ENCODE results near the gene SNAPIN.

SNAPIN gene

DNA sequence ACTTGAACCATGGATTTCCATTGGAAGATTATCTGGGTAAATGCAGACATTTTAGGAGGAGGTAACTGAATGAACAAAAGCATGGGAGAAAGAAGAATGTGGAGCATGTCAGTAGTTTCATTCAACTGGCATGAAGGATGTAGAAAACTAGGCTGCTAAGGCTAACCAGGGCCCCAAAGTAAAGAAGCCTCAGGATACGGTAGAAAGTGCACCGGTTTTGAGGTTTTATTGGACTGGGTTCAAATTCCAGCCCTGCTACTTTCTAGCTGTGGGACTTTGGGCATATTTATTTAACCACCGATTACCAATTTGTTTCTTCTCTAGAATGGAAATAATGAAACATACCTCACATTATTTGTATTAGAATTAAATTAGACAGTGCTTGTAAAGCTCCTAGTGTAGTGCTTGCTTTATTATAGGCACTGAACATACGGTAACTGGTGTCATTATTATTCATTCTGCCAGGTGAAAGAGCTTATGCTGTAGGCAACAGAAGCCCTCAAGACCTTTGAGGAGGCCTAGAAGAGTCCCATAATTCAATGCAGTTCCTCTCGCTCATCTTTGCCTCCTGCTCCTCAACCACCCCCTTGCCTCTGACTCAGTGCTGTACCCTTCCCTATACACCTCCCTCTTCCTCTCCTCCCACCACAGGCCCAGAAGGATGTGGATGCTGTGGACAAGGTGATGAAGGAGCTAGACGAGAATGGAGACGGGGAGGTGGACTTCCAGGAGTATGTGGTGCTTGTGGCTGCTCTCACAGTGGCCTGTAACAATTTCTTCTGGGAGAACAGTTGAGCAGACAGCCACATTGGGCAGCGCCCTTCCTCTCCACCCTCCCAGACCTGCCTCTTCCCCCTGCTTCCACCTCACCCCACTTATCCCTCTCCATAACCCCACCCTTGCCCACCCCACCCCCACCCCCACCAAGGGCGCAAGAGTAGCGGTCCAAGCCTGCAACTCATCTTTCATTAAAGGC lies 27.2 kb upstream of the SNAPIN start:
- TF ChIP-seq, protein P1, sequence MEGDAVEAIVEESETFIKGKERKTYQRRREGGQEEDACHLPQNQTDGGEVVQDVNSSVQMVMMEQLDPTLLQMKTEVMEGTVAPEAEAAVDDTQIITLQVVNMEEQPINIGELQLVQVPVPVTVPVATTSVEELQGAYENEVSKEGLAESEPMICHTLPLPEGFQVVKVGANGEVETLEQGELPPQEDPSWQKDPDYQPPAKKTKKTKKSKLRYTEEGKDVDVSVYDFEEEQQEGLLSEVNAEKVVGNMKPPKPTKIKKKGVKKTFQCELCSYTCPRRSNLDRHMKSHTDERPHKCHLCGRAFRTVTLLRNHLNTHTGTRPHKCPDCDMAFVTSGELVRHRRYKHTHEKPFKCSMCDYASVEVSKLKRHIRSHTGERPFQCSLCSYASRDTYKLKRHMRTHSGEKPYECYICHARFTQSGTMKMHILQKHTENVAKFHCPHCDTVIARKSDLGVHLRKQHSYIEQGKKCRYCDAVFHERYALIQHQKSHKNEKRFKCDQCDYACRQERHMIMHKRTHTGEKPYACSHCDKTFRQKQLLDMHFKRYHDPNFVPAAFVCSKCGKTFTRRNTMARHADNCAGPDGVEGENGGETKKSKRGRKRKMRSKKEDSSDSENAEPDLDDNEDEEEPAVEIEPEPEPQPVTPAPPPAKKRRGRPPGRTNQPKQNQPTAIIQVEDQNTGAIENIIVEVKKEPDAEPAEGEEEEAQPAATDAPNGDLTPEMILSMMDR (IDR thresholded peaks at IDR 0.05; ENCODE audit: low read depth, low read length) = no peak
- no peak for DNase-seq (ENCODE audit: extremely low read depth, low read depth)

DNA sequence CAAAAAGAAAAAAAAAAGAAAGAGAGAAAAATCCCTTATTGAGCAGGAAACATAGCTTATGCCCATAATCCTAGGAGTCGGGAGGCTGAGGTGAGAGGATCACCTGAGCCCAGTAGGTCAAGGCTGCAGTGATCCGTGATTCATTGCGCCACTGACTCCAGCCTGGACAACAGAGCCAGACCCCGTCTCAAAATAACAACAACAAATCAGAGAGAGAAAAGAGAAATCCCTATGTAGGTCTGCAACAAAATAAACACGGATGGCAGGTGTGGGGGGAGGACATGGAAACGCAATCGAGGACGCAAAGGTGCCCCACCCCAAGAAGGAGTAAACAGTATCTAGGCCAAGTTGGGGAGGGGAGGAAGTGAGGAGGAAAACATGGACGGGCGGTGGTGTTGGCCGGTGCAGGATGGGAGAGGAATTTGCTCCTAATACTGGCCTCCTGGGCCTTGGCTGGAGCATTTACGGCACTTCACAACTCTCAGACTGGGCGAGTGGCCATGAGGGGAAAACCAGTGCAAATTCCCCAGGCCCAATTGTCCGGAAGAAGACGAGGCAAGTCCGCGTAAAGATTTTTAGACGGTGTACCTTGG lies 25.2 kb upstream of the SNAPIN start:
- no peak for DNase-seq (ENCODE audit: extremely low read depth, low read depth)
- TF ChIP-seq, protein P1 (IDR thresholded peaks at IDR 0.05; ENCODE audit: low read depth, low read length) = no peak

DNA sequence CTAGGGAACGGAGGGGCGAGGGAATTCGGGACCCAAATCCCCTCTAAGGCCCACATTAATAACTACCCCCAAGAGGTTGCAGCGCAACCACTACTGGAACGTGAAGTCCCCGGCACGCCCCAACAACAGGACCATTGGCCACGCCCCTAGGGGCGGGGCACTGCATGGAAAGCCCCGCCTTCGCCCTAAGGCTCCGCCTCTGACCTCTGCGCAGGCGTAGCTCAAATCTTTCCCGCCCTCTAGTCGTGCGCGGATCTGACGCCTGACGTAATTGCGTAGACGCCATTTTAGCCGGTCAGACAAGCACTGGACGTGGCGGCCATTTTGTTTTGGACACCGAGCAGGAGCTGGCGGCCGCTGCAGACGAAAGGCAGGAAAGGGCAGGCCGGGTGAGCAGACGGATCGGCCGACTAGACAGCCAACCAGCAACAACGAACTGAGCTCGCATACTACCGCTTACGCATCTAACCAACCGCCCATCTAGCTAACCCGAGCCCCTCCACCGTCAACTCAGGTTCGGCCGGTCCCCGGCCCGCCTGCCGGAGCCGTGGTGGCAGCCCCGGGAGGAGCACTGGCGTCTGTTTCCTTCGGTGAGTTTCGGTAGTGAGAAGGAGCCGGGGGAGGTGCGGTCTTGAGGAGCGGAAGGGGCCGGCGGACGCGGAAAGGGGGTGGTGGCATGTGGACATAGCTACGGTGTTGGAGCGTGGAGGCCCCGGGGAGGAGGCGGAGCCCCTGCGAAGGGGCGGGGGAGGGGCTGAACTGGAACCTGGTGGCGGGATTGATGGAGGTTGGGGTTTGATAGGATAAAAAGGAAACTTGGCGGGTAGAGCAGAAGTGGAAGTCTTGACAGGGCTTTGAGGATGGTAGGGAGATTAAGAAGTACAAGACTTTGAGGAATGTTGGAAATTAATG lies 24.5 kb upstream of the SNAPIN start, which contains the start of gene CHTOP:
CHTOP (plus strand) TSS at position 313 of the 912 bp plus-strand sequence. CDS start 2,523 bp downstream, outside the sequence.
- TF ChIP-seq, protein P1 (IDR thresholded peaks at IDR 0.05; ENCODE audit: low read depth, low read length) = no peak
- DNase-seq (ENCODE audit: extremely low read depth, low read depth) = peak; percentile 97

DNA sequence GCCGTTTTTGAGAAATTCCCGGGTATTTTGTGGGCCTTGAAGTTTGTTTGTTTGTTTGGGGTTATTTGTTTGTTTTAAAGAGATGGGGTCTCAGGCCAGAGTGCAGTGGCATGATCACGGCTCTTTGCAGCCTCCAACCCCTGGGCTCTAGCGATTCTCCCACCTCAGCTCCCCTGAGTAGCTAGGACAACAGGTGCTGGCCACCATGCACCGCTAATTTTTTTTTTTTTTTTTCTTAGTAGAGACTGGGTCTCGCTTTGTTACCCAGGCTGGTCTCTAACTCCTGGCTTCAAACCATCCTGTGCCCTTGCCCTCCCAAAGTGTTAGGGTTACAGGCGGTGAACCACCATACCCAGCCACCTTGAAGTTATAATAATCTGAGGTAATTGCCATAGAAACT lies 22.6 kb upstream of the SNAPIN start:
- no peak for DNase-seq (ENCODE audit: extremely low read depth, low read depth)
- TF ChIP-seq, protein P1 (IDR thresholded peaks at IDR 0.05; ENCODE audit: low read depth, low read length) = no peak

DNA sequence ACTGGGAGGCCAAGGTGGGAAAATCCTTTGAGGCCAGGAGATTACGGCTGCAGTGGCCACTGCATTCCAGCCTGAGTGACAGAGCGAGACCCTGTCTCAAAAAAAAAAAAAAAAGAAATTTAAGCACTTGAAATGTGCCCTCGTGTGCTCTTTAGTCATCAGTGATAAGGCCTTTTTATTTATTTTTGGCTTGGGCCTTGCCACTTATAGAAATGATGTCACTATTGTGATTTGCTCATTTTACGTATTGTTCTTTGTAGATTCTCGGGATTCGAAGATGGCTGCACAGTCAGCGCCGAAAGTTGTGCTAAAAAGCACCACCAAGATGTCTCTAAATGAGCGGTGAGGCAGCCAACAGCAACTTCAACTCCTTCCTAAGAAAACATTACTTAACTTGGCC lies 22.2 kb upstream of the SNAPIN start:
- no peak for DNase-seq (ENCODE audit: extremely low read depth, low read depth)
- TF ChIP-seq, protein P1 (IDR thresholded peaks at IDR 0.05; ENCODE audit: low read depth, low read length) = no peak

DNA sequence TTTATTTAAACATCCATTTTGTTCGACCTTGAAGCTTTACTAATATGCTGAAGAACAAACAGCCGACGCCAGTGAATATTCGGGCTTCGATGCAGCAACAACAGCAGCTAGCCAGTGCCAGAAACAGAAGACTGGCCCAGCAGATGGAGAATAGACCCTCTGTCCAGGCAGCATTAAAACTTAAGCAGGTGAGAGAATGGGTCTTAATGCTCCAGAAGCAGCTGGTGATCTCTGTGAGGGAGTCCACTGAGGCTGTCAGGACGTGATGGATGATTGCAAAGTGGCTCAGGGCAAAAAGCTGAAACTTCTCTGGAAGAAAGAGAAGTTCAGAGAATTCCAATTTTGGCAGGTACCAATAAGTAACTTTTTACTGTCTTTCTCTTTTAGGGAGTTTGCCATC lies 20.2 kb upstream of the SNAPIN start:
- no peak for DNase-seq (ENCODE audit: extremely low read depth, low read depth)
- TF ChIP-seq, protein P1 (IDR thresholded peaks at IDR 0.05; ENCODE audit: low read depth, low read length) = no peak
